ENCODE results near the gene ZNF33B. TPM values are rescaled to one million over a fixed set of nuclear protein-coding genes. Genes with fewer than 3 reads are reported as not detected.

ZNF33B gene
- total RNA-seq, 2 donors from 2014 or later: 25.6 to 32.6 TPM

DNA sequence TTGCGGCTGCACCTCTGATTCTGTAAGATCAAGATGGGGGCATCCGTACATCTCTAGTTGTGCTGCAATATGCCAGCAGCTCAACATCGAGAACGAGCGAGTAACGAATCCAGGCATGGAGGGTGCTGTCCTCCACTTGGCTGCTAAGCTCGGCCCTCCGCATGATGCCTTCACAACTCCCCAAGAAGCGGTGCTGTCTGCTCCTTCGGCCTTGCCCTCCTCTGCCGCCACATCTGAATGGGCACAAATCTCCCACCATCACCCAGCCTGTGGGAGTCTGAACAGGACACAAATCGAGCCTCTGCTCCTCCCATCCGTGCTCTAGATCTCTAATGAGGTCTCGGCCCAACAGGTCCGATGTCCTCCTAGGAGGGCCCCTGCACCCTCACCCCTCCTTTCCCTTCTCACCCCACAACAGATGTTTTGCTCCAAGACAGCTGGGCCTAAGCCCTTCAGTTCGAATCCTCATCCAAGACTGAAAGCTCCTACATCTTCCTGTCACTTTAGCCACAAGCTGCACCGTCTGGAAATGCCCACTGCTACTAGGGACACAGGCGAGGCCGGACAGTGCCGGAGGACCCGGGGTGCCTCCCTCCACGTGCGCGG is 86.7 kb downstream of the ZNF33B start:
- Histone ChIP-seq H3K27ac (peak overlapping the region in 1 of 2 donors; percentile 61), H3K36me3 (no peaks in the 10 kb centered on the region), H3K4me1 (replicated peaks) (peaks cover 4% of the 10 kb centered on the region), H3K4me3 (peak overlapping the region; percentile 62 to 68), H3K9me3 (no peaks in the 10 kb centered on the region), H3K27me3 (replicated peaks; ENCODE audit: insufficient read depth) (no peaks in the 10 kb centered on the region)
- intact Hi-C loops (cut with DNase I): loop anchor here (10.0 kb wide), 3 partner anchors 83 to 233 kb away; partner anchors contain the start of genes BMS1 and ZNF33B
- DNase-seq (ENCODE audit: low spot score): no peak
- TF ChIP-seq POLR2A (IDR thresholded peaks at IDR 0.05) (no peak), POLR2AphosphoS5 (IDR thresholded peaks at IDR 0.05) (no peak)
- TF ChIP-seq, protein P1, sequence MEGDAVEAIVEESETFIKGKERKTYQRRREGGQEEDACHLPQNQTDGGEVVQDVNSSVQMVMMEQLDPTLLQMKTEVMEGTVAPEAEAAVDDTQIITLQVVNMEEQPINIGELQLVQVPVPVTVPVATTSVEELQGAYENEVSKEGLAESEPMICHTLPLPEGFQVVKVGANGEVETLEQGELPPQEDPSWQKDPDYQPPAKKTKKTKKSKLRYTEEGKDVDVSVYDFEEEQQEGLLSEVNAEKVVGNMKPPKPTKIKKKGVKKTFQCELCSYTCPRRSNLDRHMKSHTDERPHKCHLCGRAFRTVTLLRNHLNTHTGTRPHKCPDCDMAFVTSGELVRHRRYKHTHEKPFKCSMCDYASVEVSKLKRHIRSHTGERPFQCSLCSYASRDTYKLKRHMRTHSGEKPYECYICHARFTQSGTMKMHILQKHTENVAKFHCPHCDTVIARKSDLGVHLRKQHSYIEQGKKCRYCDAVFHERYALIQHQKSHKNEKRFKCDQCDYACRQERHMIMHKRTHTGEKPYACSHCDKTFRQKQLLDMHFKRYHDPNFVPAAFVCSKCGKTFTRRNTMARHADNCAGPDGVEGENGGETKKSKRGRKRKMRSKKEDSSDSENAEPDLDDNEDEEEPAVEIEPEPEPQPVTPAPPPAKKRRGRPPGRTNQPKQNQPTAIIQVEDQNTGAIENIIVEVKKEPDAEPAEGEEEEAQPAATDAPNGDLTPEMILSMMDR (IDR thresholded peaks at IDR 0.05): no peak
- WGBS: 50% methylated on average over 24 of the region's 24 CpGs

DNA sequence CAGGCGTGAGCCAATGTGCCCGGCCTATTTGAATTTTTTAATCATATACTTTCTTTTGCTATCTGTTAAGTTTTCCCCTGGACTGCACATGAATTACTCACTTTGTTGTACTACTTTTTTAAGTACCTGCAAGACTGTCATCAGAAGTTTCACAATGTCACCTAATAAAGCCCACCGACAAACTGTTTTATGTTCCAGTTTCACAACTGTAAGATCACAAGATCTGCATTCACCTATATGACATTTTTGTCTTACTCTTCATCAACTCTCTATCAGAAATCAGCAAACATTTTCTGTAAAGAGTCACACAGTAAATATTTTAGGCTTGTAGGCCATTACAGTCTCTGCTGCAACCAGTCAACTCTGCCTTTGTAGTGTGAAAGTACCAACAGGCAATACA is 88.5 kb downstream of the ZNF33B start:
- H3K4me1 ChIP-seq (replicated peaks): peaks cover 4% of the 10 kb centered on the region
- no peak for DNase-seq (ENCODE audit: low spot score)
- no peaks in the 10 kb centered on the region for H3K36me3 ChIP-seq
- 93% methylated on average over 3 of the region's 3 CpGs for WGBS
- intact Hi-C loops (cut with DNase I): loop anchor here (10.0 kb wide), 3 partner anchors 85 to 235 kb away; partner anchors contain the start of genes BMS1 and ZNF33B
- no peak for TF ChIP-seq POLR2A (IDR thresholded peaks at IDR 0.05)
- TF ChIP-seq, protein P1 (IDR thresholded peaks at IDR 0.05): no peak
- no peak for TF ChIP-seq POLR2AphosphoS5 (IDR thresholded peaks at IDR 0.05)
- no peak overlapping the region for H3K4me3 ChIP-seq
- no peaks in the 10 kb centered on the region for H3K27me3 ChIP-seq (replicated peaks; ENCODE audit: insufficient read depth)
- no peak overlapping the region for H3K27ac ChIP-seq
- no peaks in the 10 kb centered on the region for H3K9me3 ChIP-seq

DNA sequence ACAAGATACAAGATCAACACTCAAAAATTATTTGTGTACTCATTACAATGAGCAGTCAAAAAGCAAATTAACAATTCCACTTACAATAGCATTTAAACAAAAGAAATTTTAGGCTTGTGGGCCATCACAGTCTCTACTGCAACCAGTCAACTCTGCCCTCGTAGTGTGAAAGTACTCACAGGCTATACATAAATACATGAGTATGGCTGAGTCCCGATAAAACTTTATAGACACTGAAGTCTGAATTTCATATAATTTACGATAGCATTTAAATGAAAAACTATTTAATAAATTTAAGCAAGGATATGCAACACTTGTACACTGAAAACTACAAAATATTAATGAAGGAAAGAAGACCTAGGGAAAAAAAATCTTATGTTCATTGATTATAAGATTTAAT is 90.1 kb downstream of the ZNF33B start:
- Histone ChIP-seq H3K9me3 (no peaks in the 10 kb centered on the region), H3K36me3 (no peaks in the 10 kb centered on the region)
- WGBS: over 99% methylated on average over 3 of the region's 3 CpGs

DNA sequence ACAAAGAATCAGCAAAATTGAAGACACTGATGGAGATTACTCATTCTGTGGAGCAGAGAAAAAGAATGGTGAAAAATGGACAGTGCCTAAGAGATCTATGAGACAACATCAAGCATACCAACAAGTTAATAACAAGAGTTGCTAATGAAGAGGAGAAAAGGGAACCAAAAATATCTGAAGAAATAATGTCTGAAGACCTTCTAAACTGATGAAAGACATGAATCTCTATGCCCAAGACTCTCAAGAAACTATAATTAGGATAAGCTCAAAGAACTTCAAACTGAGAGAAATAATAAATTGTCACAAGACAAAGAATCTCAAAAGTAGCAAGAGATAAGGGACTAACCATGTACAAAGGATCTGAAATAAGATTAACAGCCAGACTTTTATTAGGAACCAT is 93.4 kb downstream of the ZNF33B start:
- Histone ChIP-seq H3K27me3 (replicated peaks; ENCODE audit: insufficient read depth) (no peaks in the 10 kb centered on the region), H3K27ac (no peak overlapping the region), H3K4me1 (replicated peaks) (no peaks in the 10 kb centered on the region), H3K36me3 (no peaks in the 10 kb centered on the region), H3K4me3 (no peak overlapping the region), H3K9me3 (no peaks in the 10 kb centered on the region)
- DNase-seq (ENCODE audit: low spot score): no peak
- intact Hi-C loops (cut with DNase I): no loop called here
- TF ChIP-seq POLR2A (IDR thresholded peaks at IDR 0.05) (no peak), POLR2AphosphoS5 (IDR thresholded peaks at IDR 0.05) (no peak)
- TF ChIP-seq, protein P1 (IDR thresholded peaks at IDR 0.05): no peak

More for the DNA sequence above, 90.1 kb downstream of the ZNF33B start:
- TF ChIP-seq POLR2A (IDR thresholded peaks at IDR 0.05) (no peak), POLR2AphosphoS5 (IDR thresholded peaks at IDR 0.05) (no peak)
- TF ChIP-seq, protein P1 (IDR thresholded peaks at IDR 0.05): no peak
- no peak overlapping the region for H3K27ac ChIP-seq
- H3K4me3 ChIP-seq: no peak overlapping the region
- no peak for DNase-seq (ENCODE audit: low spot score)
- no peaks in the 10 kb centered on the region for H3K27me3 ChIP-seq (replicated peaks; ENCODE audit: insufficient read depth)
- H3K4me1 ChIP-seq (replicated peaks): peaks cover 4% of the 10 kb centered on the region
- intact Hi-C loops (cut with DNase I): no loop called here

- TF ChIP-seq, protein P1 (IDR thresholded peaks at IDR 0.05): no peak
- TF ChIP-seq POLR2AphosphoS5 (IDR thresholded peaks at IDR 0.05) (no peak), POLR2A (IDR thresholded peaks at IDR 0.05) (no peak)
- no peak for DNase-seq (ENCODE audit: low spot score)
- intact Hi-C loops (cut with DNase I): no loop called here
- no peaks in the 10 kb centered on the region for H3K36me3 ChIP-seq
- H3K4me3 ChIP-seq: no peak overlapping the region
- no peaks in the 10 kb centered on the region for H3K9me3 ChIP-seq
- no peak overlapping the region for H3K27ac ChIP-seq
- no peaks in the 10 kb centered on the region for H3K4me1 ChIP-seq (replicated peaks)
- no peaks in the 10 kb centered on the region for H3K27me3 ChIP-seq (replicated peaks; ENCODE audit: insufficient read depth)
- WGBS: 88% methylated on average over 5 of the region's 5 CpGs
Measured at GRCh38 chr10:42543840-42544372, 94.5 kb downstream of the ZNF33B start.
